Neural cell (in vitro differentiated cells): Measurements from ENCODE around the gene ZFYVE19. TPM values are rescaled to one million over a fixed set of nuclear protein-coding genes. Genes with fewer than 3 reads are reported as not detected.

Experiments used
- H2AFZ ChIP-seq: fragments of 200-600, 300-800 bp; sonication (generic), shearing (Covaris generic); 2 replicates; pipeline ENCODE4 v1.6.0; 2014; ENCODE audit warnings: low read depth, mild to moderate bottlenecking, antibody characterized with exemption, low read length, moderate library complexity
- H3F3A ChIP-seq: fragments of 200-600 bp; shearing (Covaris generic); 2 replicates; pipeline ENCODE4 v1.6.1; 2016; ENCODE audit warnings: mild to moderate bottlenecking, moderate library complexity, mixed read lengths, antibody characterized with exemption, low read length; ENCODE audit not compliant: insufficient read depth, poor library complexity, severe bottlenecking
- H3K27ac ChIP-seq: fragments of 200-600, 300-800 bp; sonication (generic), shearing (Covaris generic); 2 replicates; pipeline ENCODE4 v1.5.1; 2014; ENCODE audit warnings: mild to moderate bottlenecking, low read length, moderate library complexity
- H3K27me3 ChIP-seq: fragments of 300-800, 200-600 bp; sonication (generic), shearing (Covaris generic); 2 replicates; pipeline ENCODE4 v1.6.0; 2014; ENCODE audit warnings: mild to moderate bottlenecking, low read depth, low read length, moderate library complexity; ENCODE audit not compliant: insufficient read depth
- H3K36me3 ChIP-seq: fragments of 300-800, 200-600 bp; sonication (generic), shearing (Covaris generic); 2 replicates; pipeline ENCODE4 v1.5.1; 2014; ENCODE audit warnings: mild to moderate bottlenecking, antibody characterized with exemption, low read length, moderate library complexity; ENCODE audit not compliant: insufficient read depth
- H3K4me2 ChIP-seq: fragments of 300-800, 200-600 bp; sonication (generic), shearing (Covaris generic); 2 replicates; pipeline ENCODE4 v1.6.0; 2014; ENCODE audit warnings: mild to moderate bottlenecking, low read length
- H3K4me3 ChIP-seq: fragments of 300-800, 200-600 bp; sonication (generic), shearing (Covaris generic); 2 replicates; pipeline ENCODE4 v1.5.1; 2014; ENCODE audit warnings: mild to moderate bottlenecking, low read length, moderate library complexity
- H3K79me2 ChIP-seq: fragments of 200-600 bp; shearing (Covaris generic); replicated peaks from 2 replicates; pipeline ENCODE4 v1.6.0; 2014; ENCODE audit warnings: mild to moderate bottlenecking, low read length, moderate library complexity; ENCODE audit not compliant: insufficient read depth
- H3K9ac ChIP-seq: fragments of 300-800, 200-600 bp; sonication (generic), shearing (Covaris generic); 2 replicates; pipeline ENCODE4 v1.6.1; 2016; ENCODE audit warnings: mild to moderate bottlenecking, low read length, mixed read lengths
- H3K9me2 ChIP-seq: fragments of 200-600 bp; shearing (Covaris generic); 2 replicates; pipeline ENCODE4 v1.6.1; 2016; ENCODE audit warnings: mild to moderate bottlenecking, low read length, mixed read lengths; ENCODE audit not compliant: insufficient read depth
- H3K9me3 ChIP-seq: fragments of 200-600, 300-800 bp; sonication (generic), shearing (Covaris generic); 2 replicates; pipeline ENCODE4 v1.6.1; 2016; ENCODE audit warnings: mild to moderate bottlenecking, mixed run types, low read length, moderate library complexity, mixed read lengths
- H4K20me1 ChIP-seq: fragments of 200-600 bp; shearing (Covaris generic); 2 replicates; pipeline ENCODE4 v1.6.1; 2016; ENCODE audit warnings: mild to moderate bottlenecking, mixed run types; ENCODE audit not compliant: insufficient read depth
- CTCF ChIP-seq: fragments of 450-650 bp; IDR thresholded peaks from 2 replicates; pipeline ENCODE4 v1.5.1; 2014; ENCODE audit warnings: antibody characterized with exemption, mild to moderate bottlenecking, moderate library complexity; ENCODE audit not compliant: poor library complexity, severe bottlenecking
- EP300 ChIP-seq: fragments of 450-650 bp; conservative IDR thresholded peaks from 2 replicates; pipeline ENCODE4 v1.6.1; 2014; ENCODE audit warnings: antibody characterized with exemption, mild to moderate bottlenecking, moderate library complexity; ENCODE audit not compliant: poor library complexity, severe bottlenecking
- EZH2 ChIP-seq: fragments of 200-600, 300-800 bp; shearing (Covaris generic), sonication (generic); IDR thresholded peaks from 2 replicates; pipeline ENCODE4 v1.6.1; 2014; ENCODE audit warnings: antibody characterized with exemption, low read length, borderline replicate concordance, mild to moderate bottlenecking; ENCODE audit not compliant: insufficient read depth, poor library complexity, severe bottlenecking
- MXI1 ChIP-seq: fragments of 450-650 bp; conservative IDR thresholded peaks from 2 replicates; pipeline ENCODE4 v1.6.1; 2014; ENCODE audit warnings: antibody characterized with exemption, mild to moderate bottlenecking; ENCODE audit not compliant: poor library complexity, severe bottlenecking
- POLR2AphosphoS5 ChIP-seq: IDR thresholded peaks from 2 replicates; pipeline ENCODE4 v1.6.1; 2012
- RAD21 ChIP-seq: fragments of 450-650 bp; conservative IDR thresholded peaks from 2 replicates; pipeline ENCODE4 v1.6.1; 2014; ENCODE audit warnings: antibody characterized with exemption, mild to moderate bottlenecking, moderate library complexity
- REST ChIP-seq: IDR thresholded peaks from 2 replicates; pipeline ENCODE4 v1.6.1; 2012; ENCODE audit warnings: borderline replicate concordance
- SMC3 ChIP-seq: fragments of 450-650 bp; conservative IDR thresholded peaks from 2 replicates; pipeline ENCODE4 v1.6.1; 2014; ENCODE audit warnings: antibody characterized with exemption, mild to moderate bottlenecking, moderate library complexity; ENCODE audit not compliant: poor library complexity
- TAF1 ChIP-seq: IDR thresholded peaks from 2 replicates; pipeline ENCODE4 v1.6.1; 2012; ENCODE audit warnings: low read depth
- polyA plus RNA-seq: library from polyadenylated mRNA; depleted of rRNA; stranded (reverse); fragments of >200 nt; gene quantifications from 2 replicates; pipeline ENCODE4 v1.2.3, GENCODE V29; 2014

Gene ZFYVE19
- polyA plus RNA-seq, 1 donor from 2014 or later, result 48.2 TPM

- Histone ChIP-seq H4K20me1 (no peaks in the 10 kb centered on the region), H3K9ac (no peak overlapping the region), H3K9me2 (no peaks in the 10 kb centered on the region), H3K4me2 (no peak overlapping the region), H3K9me3 (no peaks in the 10 kb centered on the region), H3K27me3 (no peaks in the 10 kb centered on the region), H3K27ac (no peak overlapping the region), H3K4me3 (no peak overlapping the region), H3K79me2 (no peaks in the 10 kb centered on the region), H3K36me3 (no peaks in the 10 kb centered on the region), H2AFZ (no peak overlapping the region), H3F3A (no peaks in the 10 kb centered on the region)
- no peak for TF ChIP-seq MXI1
- no peak for TF ChIP-seq SMC3
- no peak for TF ChIP-seq RAD21
- no peak for TF ChIP-seq POLR2AphosphoS5
- TF ChIP-seq CTCF, result no peak
- TF ChIP-seq TAF1, result no peak
- TF ChIP-seq REST, result no peak
- TF ChIP-seq EP300, result no peak
- TF ChIP-seq EZH2, result no peak
Observed at GRCh38 chr15:40823572-40824343, 16.9 kb downstream of the ZFYVE19 start.

- TF ChIP-seq TAF1, result no peak
- H3K36me3 ChIP-seq, result no peaks in the 10 kb centered on the region
- no peaks in the 10 kb centered on the region for H3K27me3 ChIP-seq
- H3K9me2 ChIP-seq, result no peaks in the 10 kb centered on the region
- no peak overlapping the region for H3K4me3 ChIP-seq
- no peak overlapping the region for H3K27ac ChIP-seq
- no peaks in the 10 kb centered on the region for H3K79me2 ChIP-seq
- H4K20me1 ChIP-seq, result no peaks in the 10 kb centered on the region
- H3F3A ChIP-seq, result no peaks in the 10 kb centered on the region
- H3K9me3 ChIP-seq, result no peaks in the 10 kb centered on the region
- H2AFZ ChIP-seq, result no peak overlapping the region
- no peak overlapping the region for H3K9ac ChIP-seq
- H3K4me2 ChIP-seq, result no peak overlapping the region
Observed at GRCh38 chr15:40825661-40826422, 19.0 kb downstream of the ZFYVE19 start.
